HEK293 (cell line): ENCODE data around the gene SDR42E1.

Source experiments
- CTCF ChIA-PET: fragments of 350-600 bp; formaldehyde crosslinking; extraction: SDS; loops from one replicate; lab custom pipeline; 2021; ENCODE audit warnings: antibody characterized with exemption; lab: Yijun Ruan, JAX
- POLR2A ChIA-PET: fragments of 300-600 bp; formaldehyde crosslinking; extraction: SDS; loops from one replicate; lab custom pipeline; 2020; ENCODE audit warnings: antibody characterized with exemption, inconsistent platforms; lab: Yijun Ruan, JAX
- H3K27ac ChIP-seq: fragments of 200-500 bp; sonication (Bioruptor generic); 2 replicates; pipeline ENCODE4 v1.5.1; 2014; ENCODE audit warnings: low read depth, low read length, control low read depth, inconsistent platforms; ENCODE audit errors: extremely low read depth
- H3K36me3 ChIP-seq, 2 experiments: fragments of 200-500 bp in 1 of 2; sonication (Bioruptor generic) in 1 of 2; 1 replicate in 1 of 2; 2 replicates in 1 of 2; pipeline ENCODE4 v1.5.1; 2014 to 2017; ENCODE audit warnings: inconsistent platforms in 2 of 2, low read length in 2 of 2; ENCODE audit not compliant: control insufficient read depth in 2 of 2, insufficient read depth in 1 of 2
- H3K4me1 ChIP-seq: fragments of 200-500 bp; sonication (Bioruptor generic); 2 replicates; pipeline ENCODE4 v1.5.1; 2014; ENCODE audit warnings: mild to moderate bottlenecking, low read length, inconsistent platforms; ENCODE audit not compliant: control insufficient read depth, insufficient read depth
- H3K4me3 ChIP-seq: 2 replicates; pipeline ENCODE4 v1.5.1; 2011; ENCODE audit warnings: low read depth, mild to moderate bottlenecking, control low read depth, low read length, moderate library complexity
- H3K9me3 ChIP-seq: fragments of 200-500 bp; sonication (Bioruptor generic); 2 replicates; pipeline ENCODE4 v1.5.1; 2014; ENCODE audit warnings: low read depth, low read length, inconsistent platforms; ENCODE audit not compliant: control insufficient read depth, insufficient read depth
- KLF1 ChIP-seq: fragments of 450-650 bp; formaldehyde crosslinking; IDR thresholded peaks from 2 replicates; pipeline ENCODE4 v1.5.1; 2016; ENCODE audit warnings: missing biosample characterization, missing genetic modification characterization
- SETDB1 ChIP-seq: IDR thresholded peaks from one replicate; pipeline ENCODE4 v1.6.1; 2017; ENCODE audit warnings: mild to moderate bottlenecking, low read length, moderate library complexity, mixed read lengths; ENCODE audit not compliant: insufficient read length
- SP2 ChIP-seq: fragments of 450-650 bp; formaldehyde crosslinking; IDR thresholded peaks from 2 replicates; pipeline ENCODE4 v1.5.1; 2016; ENCODE audit warnings: missing biosample characterization, missing genetic modification characterization
- TRIM28 ChIP-seq: IDR thresholded peaks from 2 replicates; pipeline ENCODE4 v1.6.1; 2011; ENCODE audit warnings: low read length, control low read depth, borderline replicate concordance
- TSHZ1 ChIP-seq: fragments of 450-650 bp; formaldehyde crosslinking; IDR thresholded peaks from 2 replicates; pipeline ENCODE4 v1.5.1; 2016; ENCODE audit warnings: missing biosample characterization, missing genetic modification characterization, borderline replicate concordance
- ZNF132 ChIP-seq: fragments of 450-650 bp; formaldehyde crosslinking; IDR thresholded peaks from 2 replicates; pipeline ENCODE4 v1.5.1; 2017; ENCODE audit warnings: missing biosample characterization, missing genetic modification characterization, borderline replicate concordance
- ZNF146 ChIP-seq: fragments of 450-650 bp; formaldehyde crosslinking; IDR thresholded peaks from 2 replicates; pipeline ENCODE4 v1.5.1; 2016; ENCODE audit warnings: missing biosample characterization, missing genetic modification characterization
- ZNF157 ChIP-seq: fragments of 450-650 bp; formaldehyde crosslinking; IDR thresholded peaks from 2 replicates; pipeline ENCODE4 v1.5.1; 2016; ENCODE audit warnings: missing biosample characterization, missing genetic modification characterization
- ZNF2 ChIP-seq: fragments of 450-650 bp; formaldehyde crosslinking; IDR thresholded peaks from 2 replicates; pipeline ENCODE4 v1.5.1; 2016; ENCODE audit warnings: missing biosample characterization, missing genetic modification characterization
- ZNF280C ChIP-seq: fragments of 450-650 bp; formaldehyde crosslinking; IDR thresholded peaks from 2 replicates; pipeline ENCODE4 v1.5.1; 2016; ENCODE audit warnings: missing biosample characterization, missing genetic modification characterization
- ZNF292 ChIP-seq: fragments of 450-650 bp; formaldehyde crosslinking; IDR thresholded peaks from 2 replicates; pipeline ENCODE4 v1.5.1; 2016; ENCODE audit warnings: low read depth, missing biosample characterization, missing genetic modification characterization, borderline replicate concordance
- ZNF302 ChIP-seq: fragments of 450-650 bp; formaldehyde crosslinking; IDR thresholded peaks from 2 replicates; pipeline ENCODE4 v1.5.1; 2016; ENCODE audit warnings: missing biosample characterization, missing genetic modification characterization, low read depth
- ZNF335 ChIP-seq: fragments of 450-650 bp; formaldehyde crosslinking; conservative IDR thresholded peaks from 2 replicates; pipeline ENCODE4 v1.5.1; 2016; ENCODE audit warnings: missing biosample characterization, missing genetic modification characterization
- ZNF529 ChIP-seq: fragments of 450-650 bp; formaldehyde crosslinking; IDR thresholded peaks from 2 replicates; pipeline ENCODE4 v1.5.1; 2017; ENCODE audit warnings: missing genetic modification characterization, missing biosample characterization; ENCODE audit not compliant: insufficient replicate concordance
- ZNF530 ChIP-seq: fragments of 450-650 bp; formaldehyde crosslinking; IDR thresholded peaks from 2 replicates; pipeline ENCODE4 v1.5.1; 2016; ENCODE audit warnings: low read depth, missing biosample characterization, missing genetic modification characterization
- ZNF549 ChIP-seq: fragments of 450-650 bp; IDR thresholded peaks from 2 replicates; pipeline ENCODE4 v1.5.1; 2018; ENCODE audit warnings: missing biosample characterization, missing genetic modification characterization, mild to moderate bottlenecking, inconsistent platforms, moderate library complexity
- ZNF600 ChIP-seq: fragments of 450-650 bp; formaldehyde crosslinking; IDR thresholded peaks from 2 replicates; pipeline ENCODE4 v1.5.1; 2016; ENCODE audit warnings: missing biosample characterization, missing genetic modification characterization
- ZNF626 ChIP-seq: fragments of 450-650 bp; sonication (Bioruptor Pico); formaldehyde crosslinking; IDR thresholded peaks from 2 replicates; pipeline ENCODE4 v1.5.1; 2018; ENCODE audit warnings: missing biosample characterization, missing genetic modification characterization, inconsistent platforms
- ZNF677 ChIP-seq: fragments of 450-650 bp; IDR thresholded peaks from 2 replicates; pipeline ENCODE4 v1.5.0; 2018; ENCODE audit warnings: missing biosample characterization, mild to moderate bottlenecking, missing genetic modification characterization, moderate library complexity
- ZNF791 ChIP-seq: fragments of 450-650 bp; formaldehyde crosslinking; IDR thresholded peaks from 2 replicates; pipeline ENCODE4 v1.5.1; 2016; ENCODE audit warnings: missing biosample characterization, missing genetic modification characterization
- ZSCAN4 ChIP-seq: fragments of 450-650 bp; formaldehyde crosslinking; IDR thresholded peaks from 2 replicates; pipeline ENCODE4 v1.5.1; 2017; ENCODE audit warnings: missing biosample characterization, missing genetic modification characterization

Gene SDR42E1

GRCh38 chr16:81971853-81972252 is 39.4 kb downstream of the SDR42E1 start:
- CTCF ChIA-PET = interaction anchor here (0.6 kb wide), 1 partner anchor 474 kb away, joined by 4 read pairs; no protein-coding TSS in a partner anchor
- no peak overlapping the region for H3K27ac ChIP-seq
- H3K4me3 ChIP-seq = no peak overlapping the region
- H3K9me3 ChIP-seq = no peaks in the 10 kb centered on the region
- H3K4me1 ChIP-seq = no peaks in the 10 kb centered on the region
- no peaks in the 10 kb centered on the region for H3K36me3 ChIP-seq
- TF ChIP-seq ZNF791 (tag by site-specific recombination) (peak; percentile 95), TRIM28 (peak; percentile 88; the same call in 1 of the 2 replicates), SETDB1 (peak; percentile 89), ZSCAN4 (no peak), ZNF157 (tag by site-specific recombination) (no peak)
- POLR2A ChIA-PET = no interaction called here

- Histone ChIP-seq H3K4me3 (no peak overlapping the region), H3K9me3 (no peaks in the 10 kb centered on the region)
- CTCF ChIA-PET = no interaction called here
- TF ChIP-seq TSHZ1 (tag by site-specific recombination) (no peak), ZNF677 (tag by site-specific recombination) (no peak), ZNF335 (tag by site-specific recombination) (no peak), ZNF280C (tag by site-specific recombination) (no peak), ZNF530 (tag by site-specific recombination) (no peak), KLF1 (tag by site-specific recombination) (no peak), ZNF302 (tag by site-specific recombination) (no peak), ZNF626 (tag by site-specific recombination) (no peak), ZNF146 (no peak), ZNF529 (tag by site-specific recombination) (no peak), ZNF600 (tag by site-specific recombination) (no peak)
- TF ChIP-seq, all 188 proteins: peak for 0
- H3K36me3 ChIP-seq = no peaks in the 10 kb centered on the region
- no peak overlapping the region for H3K27ac ChIP-seq
- H3K4me1 ChIP-seq = no peaks in the 10 kb centered on the region
- POLR2A ChIA-PET = no interaction called here
Measured at GRCh38 chr16:81967358-81967757, 43.9 kb downstream of the SDR42E1 start.

- TF ChIP-seq ZNF132 (tag by site-specific recombination) (no peak), ZNF791 (tag by site-specific recombination) (no peak), ZNF2 (tag by site-specific recombination) (no peak), ZNF549 (tag by site-specific recombination) (no peak), ZNF292 (tag by site-specific recombination) (no peak), SP2 (no peak)
Measured at GRCh38 chr16:81964808-81965207, 46.5 kb downstream of the SDR42E1 start.

More at GRCh38 chr16:81964808-81965207, 46.5 kb downstream of the SDR42E1 start:
- H3K27ac ChIP-seq = no peak overlapping the region
- CTCF ChIA-PET = no interaction called here
- no peak overlapping the region for H3K4me3 ChIP-seq
- no peaks in the 10 kb centered on the region for H3K4me1 ChIP-seq
- no peaks in the 10 kb centered on the region for H3K36me3 ChIP-seq
- POLR2A ChIA-PET = no interaction called here
- H3K9me3 ChIP-seq = no peaks in the 10 kb centered on the region
